Right cardiac atrium (tissue), 5 donors: ENCODE results near the gene GOT1. TPM values are rescaled to one million over a fixed set of nuclear protein-coding genes. Genes with fewer than 3 reads are reported as not detected.
A peak's percentile ranks its signal among the peaks of the same experiment; 100 is the strongest.

Experiments used
- ATAC-seq, 2 donors: fragments of 200-7000 bp; cut with Tn5 transposase; one replicate each; pipeline versions ENCODE4 v1.8.0 to v1.9.1; 2020; ENCODE audit warnings: moderate library complexity in 2 of 2, mild to moderate bottlenecking in 1 of 2
- DNase-seq, 3 donors: peaks; one replicate each; pipeline ENCODE4 v3.0.0-alpha.2; 2020
- H3K27ac ChIP-seq: one replicate; pipeline ENCODE4 v1.5.1; 2013; ENCODE audit warnings: mild to moderate bottlenecking, low read length, control low read depth, moderate library complexity
- H3K27me3 ChIP-seq: one replicate; pipeline ENCODE4 v1.6.1; 2013; ENCODE audit not compliant: control insufficient read depth, insufficient read depth
- H3K4me1 ChIP-seq: one replicate; pipeline ENCODE4 v1.6.1; 2013; ENCODE audit warnings: low read length; ENCODE audit not compliant: control insufficient read depth, insufficient read depth
- H3K4me3 ChIP-seq: one replicate; pipeline ENCODE4 v1.5.1; 2013; ENCODE audit warnings: low read length, control low read depth
- H3K9me3 ChIP-seq: one replicate; pipeline ENCODE4 v1.6.1; 2013; ENCODE audit warnings: low read length; ENCODE audit not compliant: control insufficient read depth
- WGBS: extraction: QIAGEN DNeasy Blood & Tissue Kit; methylation state at CpG from one replicate; pipeline ENCODE4 v1.1.7; 2013; 5-methylcytosine and 5-hydroxymethylcytosine counted together
- intact Hi-C, 4 donors: fragments of 100-400 bp; cut with DNase I; formaldehyde crosslinking; loops; one replicate each; pipeline versions ENCODE4 v1.11.0 to v1.14.0; 2022 to 2023
- long read RNA-seq, 4 donors: library from polyadenylated mRNA; unstranded; transcript quantifications; one replicate each; pipeline ENCODE4 v2.0.0, GENCODE V29; 2020 to 2021
- polyA plus RNA-seq: library from polyadenylated mRNA; stranded (reverse); fragments of 200-250 nt; gene quantifications from one replicate; pipeline ENCODE4 v1.2.3, GENCODE V29; 2013
- total RNA-seq, 4 donors: library from RNA; stranded (reverse); fragmentation: NEBNext Ultra II Directional; extraction: Animal tissue kit (Norgen Biotek cat#: 25700); gene quantifications; one replicate each; pipeline ENCODE4 v1.2.1, GENCODE V29; 2021
- donor health status: healthy with polysubstance abuse.
- donor health status: DM: no; HTN: yes; CAD: no.
- donor health status: DM: no; HTN: no; CAD: no.
- donor health status: DM: no; HTN: yes; CAD: no; lungs with severe emphysema.
- donor health status: DM: yes; HTN: yes; CAD: no.

Gene GOT1
- total RNA-seq (100 to 1,000 TPM; 344 to 515 (median 449) TPM), polyA plus RNA-seq (413 TPM)
- long read RNA-seq, donor 1, transcript GOT1-203 (3 exons, 646 nt) = minor isoform, 5 of 1,725 reads
- long read RNA-seq, donor 1, transcript GOT1-201 (9 exons, 2,923 nt) = major isoform, 1,607 of 1,725 reads
- long read RNA-seq, donor 1, partial matches to known transcripts = 47 of 1,725 reads
- long read RNA-seq, donor 1, other reads (novel, unspliced or antisense) = 62 of 1,725 reads
- long read RNA-seq, donor 2, transcript GOT1-203 (3 exons, 646 nt) = minor isoform, 9 of 735 reads
- long read RNA-seq, donor 2, transcript GOT1-201 (9 exons, 2,923 nt) = major isoform, 677 of 735 reads
- long read RNA-seq, donor 2, partial matches to known transcripts = 17 of 735 reads
- long read RNA-seq, donor 2, other reads (novel, unspliced or antisense) = 31 of 735 reads
- long read RNA-seq, donor 3, transcript GOT1-201 (9 exons, 2,923 nt) = major isoform, 2,985 of 3,233 reads
- long read RNA-seq, donor 3, partial matches to known transcripts = 60 of 3,233 reads
- long read RNA-seq, donor 3, other reads (novel, unspliced or antisense) = 184 of 3,233 reads
- long read RNA-seq, donor 4, transcript GOT1-201 (9 exons, 2,923 nt) = major isoform, 605 of 651 reads
- long read RNA-seq, donor 4, partial matches to known transcripts = 13 of 651 reads
- long read RNA-seq, donor 4, other reads (novel, unspliced or antisense) = 30 of 651 reads

GRCh38 chr10:99430451-99431189 is at the start of gene GOT1:
TSS of gene GOT1 (minus strand) at chr10:99430624. CDS start at chr10:99430565, 59 bp downstream.
- H3K9me3 ChIP-seq = no peaks in the 10 kb centered on the region
- peak; percentile 95 to 97 (median 96) for DNase-seq
- intact Hi-C loops = loop anchor here in 1 of 4 donors (5.0 kb wide), 1 partner anchor 187 kb away; no protein-coding TSS in a partner anchor
- peak within 1 kb of the TSS; percentile 64 for H3K4me3 ChIP-seq
- peak; percentile 98 to 99 for ATAC-seq
- WGBS = under 1% methylated on average over 59 of the region's 59 CpGs
- H3K27me3 ChIP-seq = no peaks in the 10 kb centered on the region
- H3K4me1 ChIP-seq = peaks cover 1% of the 10 kb centered on the region
- peak within 1 kb of the TSS; percentile 97 for H3K27ac ChIP-seq

GRCh38 chr10:99470327-99470726 is 39.9 kb upstream of the GOT1 start:
- intact Hi-C loops = no loop called here
- no peak overlapping the region for H3K27ac ChIP-seq

GRCh38 chr10:99467236-99467999 is 37.0 kb upstream of the GOT1 start:
- intact Hi-C loops = no loop called here
- Histone ChIP-seq H3K27ac (no peak overlapping the region), H3K27me3 (peaks cover 2% of the 10 kb centered on the region), H3K4me1 (no peaks in the 10 kb centered on the region), H3K9me3 (no peaks in the 10 kb centered on the region), H3K4me3 (no peak overlapping the region)
- DNase-seq = no peak
- 68% methylated on average over 14 of the region's 14 CpGs for WGBS
- ATAC-seq = peak in 1 of 2 donors; percentile 51

More at GRCh38 chr10:99470327-99470726, 39.9 kb upstream of the GOT1 start:
- Histone ChIP-seq H3K4me1 (no peaks in the 10 kb centered on the region), H3K27me3 (peaks cover 2% of the 10 kb centered on the region), H3K9me3 (no peaks in the 10 kb centered on the region), H3K4me3 (no peak overlapping the region)
- 66% methylated on average over 5 of the region's 5 CpGs for WGBS
- no peak for DNase-seq
- ATAC-seq = no peak

DNA sequence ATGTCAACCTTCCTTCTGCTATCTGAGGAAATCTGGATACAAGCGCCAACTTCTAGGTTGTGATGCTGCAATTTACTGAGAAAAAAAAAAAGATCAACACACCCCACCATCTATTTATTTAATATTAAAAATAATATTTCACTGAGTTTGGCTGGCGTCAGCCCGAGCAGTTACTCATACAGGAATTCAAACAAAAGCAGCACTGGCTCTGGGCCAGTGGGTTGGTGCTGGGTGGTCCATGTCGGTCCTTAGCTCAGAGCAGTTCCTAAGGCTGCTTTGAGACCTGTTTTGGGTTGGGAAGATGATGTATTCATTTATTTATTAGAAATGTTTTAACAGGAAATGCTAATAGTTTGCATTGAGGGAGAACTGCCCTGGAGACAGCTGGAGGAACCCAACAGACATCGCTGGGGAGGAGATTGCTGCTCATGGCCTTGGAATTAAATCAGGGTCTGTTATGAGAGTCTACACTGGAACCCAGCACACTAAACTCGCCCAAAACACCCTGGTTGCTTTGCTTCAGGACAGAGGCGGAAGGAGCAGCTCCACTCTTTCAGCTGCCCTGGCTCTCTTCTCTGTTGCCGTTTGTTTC is 36.3 kb upstream of the GOT1 start:
- Histone ChIP-seq H3K4me3 (no peak overlapping the region), H3K27ac (no peak overlapping the region), H3K4me1 (no peaks in the 10 kb centered on the region), H3K27me3 (peaks cover 2% of the 10 kb centered on the region), H3K9me3 (no peaks in the 10 kb centered on the region)
- intact Hi-C loops = no loop called here
- ATAC-seq (peak in 1 of 2 donors; percentile 44), DNase-seq (peak in 2 of 3 donors; percentile 16 to 47)
- 62% methylated on average over 8 of the region's 8 CpGs for WGBS

DNA sequence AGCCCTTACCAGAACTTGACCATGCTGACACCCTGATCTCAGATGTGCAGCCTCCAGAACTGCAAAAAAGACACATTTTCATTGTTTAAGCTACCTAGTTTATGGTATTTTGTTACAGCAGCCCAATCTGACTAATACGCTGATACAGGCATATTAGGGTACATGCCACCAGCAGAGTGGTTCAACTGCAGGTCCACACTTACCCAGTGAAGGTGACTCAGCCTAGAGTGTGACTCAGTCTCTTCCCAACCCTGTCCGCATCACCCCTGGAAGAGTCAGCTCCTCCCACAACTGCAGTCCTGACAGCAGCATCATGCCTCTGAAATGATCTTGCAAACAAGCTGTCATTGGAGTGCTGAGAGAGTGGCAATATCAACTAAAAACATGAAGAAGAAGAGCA is 30.8 kb upstream of the GOT1 start:
- H3K27me3 ChIP-seq = no peaks in the 10 kb centered on the region
- H3K4me1 ChIP-seq = no peaks in the 10 kb centered on the region
- DNase-seq (no peak), ATAC-seq (no peak)
- no peaks in the 10 kb centered on the region for H3K9me3 ChIP-seq
- intact Hi-C loops = no loop called here
- 91% methylated on average over 2 of the region's 2 CpGs for WGBS
- no peak overlapping the region for H3K27ac ChIP-seq
- no peak overlapping the region for H3K4me3 ChIP-seq

DNA sequence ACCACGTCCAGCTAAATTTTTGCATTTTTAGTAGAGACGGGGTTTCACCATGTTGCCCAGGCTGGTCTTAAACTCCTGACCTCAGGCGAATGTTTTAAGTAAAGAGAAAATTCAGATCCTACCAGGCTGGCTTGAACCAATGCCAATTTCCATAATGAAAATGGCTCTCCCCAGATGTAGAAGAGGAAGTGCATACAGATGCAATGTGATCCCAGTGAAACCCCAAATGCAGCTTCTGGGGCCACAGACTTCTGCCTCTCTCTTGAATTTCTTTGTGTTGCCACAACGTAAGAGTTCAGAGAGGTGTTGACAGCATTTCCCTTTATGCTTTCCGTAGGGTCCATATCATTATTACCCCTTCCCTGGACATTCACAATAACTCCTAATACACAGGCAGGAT is 29.6 kb upstream of the GOT1 start:
- no peak overlapping the region for H3K27ac ChIP-seq
- intact Hi-C loops = no loop called here
- DNase-seq (no peak), ATAC-seq (no peak)
- H3K9me3 ChIP-seq = no peaks in the 10 kb centered on the region
- no peaks in the 10 kb centered on the region for H3K27me3 ChIP-seq
- no peak overlapping the region for H3K4me3 ChIP-seq
- 62% methylated on average over 5 of the region's 5 CpGs for WGBS
- H3K4me1 ChIP-seq = no peaks in the 10 kb centered on the region

GRCh38 chr10:99459217-99459616 is 28.8 kb upstream of the GOT1 start:
- intact Hi-C loops = no loop called here

GRCh38 chr10:99457813-99458212 is 27.4 kb upstream of the GOT1 start:
- Histone ChIP-seq H3K27me3 (peaks cover 3% of the 10 kb centered on the region), H3K27ac (no peak overlapping the region), H3K9me3 (no peaks in the 10 kb centered on the region), H3K4me1 (no peaks in the 10 kb centered on the region), H3K4me3 (no peak overlapping the region)
- no peak for ATAC-seq
- 42% methylated on average over 2 of the region's 2 CpGs for WGBS
- DNase-seq = no peak
- intact Hi-C loops = no loop called here

More at GRCh38 chr10:99459217-99459616, 28.8 kb upstream of the GOT1 start:
- no peaks in the 10 kb centered on the region for H3K9me3 ChIP-seq
- 84% methylated on average over 2 of the region's 2 CpGs for WGBS
- H3K27ac ChIP-seq = no peak overlapping the region
- H3K4me3 ChIP-seq = no peak overlapping the region
- no peaks in the 10 kb centered on the region for H3K27me3 ChIP-seq
- DNase-seq (no peak), ATAC-seq (no peak)
- no peaks in the 10 kb centered on the region for H3K4me1 ChIP-seq

GRCh38 chr10:99456931-99457288 is 26.5 kb upstream of the GOT1 start:
- Histone ChIP-seq H3K9me3 (no peaks in the 10 kb centered on the region), H3K27me3 (peaks cover 3% of the 10 kb centered on the region), H3K4me1 (no peaks in the 10 kb centered on the region), H3K27ac (no peak overlapping the region), H3K4me3 (no peak overlapping the region)
- no peak for ATAC-seq
- no peak for DNase-seq
- 88% methylated on average over 2 of the region's 2 CpGs for WGBS
- intact Hi-C loops = no loop called here

GRCh38 chr10:99456207-99456930 is 25.9 kb upstream of the GOT1 start:
- intact Hi-C loops = no loop called here
- Histone ChIP-seq H3K4me1 (no peaks in the 10 kb centered on the region), H3K27me3 (peaks cover 3% of the 10 kb centered on the region), H3K4me3 (no peak overlapping the region), H3K27ac (no peak overlapping the region), H3K9me3 (no peaks in the 10 kb centered on the region)
- WGBS = 88% methylated on average over 3 of the region's 3 CpGs
- DNase-seq (no peak), ATAC-seq (no peak)
